ENCODE data around the gene FNTB.

Gene FNTB, protein sequence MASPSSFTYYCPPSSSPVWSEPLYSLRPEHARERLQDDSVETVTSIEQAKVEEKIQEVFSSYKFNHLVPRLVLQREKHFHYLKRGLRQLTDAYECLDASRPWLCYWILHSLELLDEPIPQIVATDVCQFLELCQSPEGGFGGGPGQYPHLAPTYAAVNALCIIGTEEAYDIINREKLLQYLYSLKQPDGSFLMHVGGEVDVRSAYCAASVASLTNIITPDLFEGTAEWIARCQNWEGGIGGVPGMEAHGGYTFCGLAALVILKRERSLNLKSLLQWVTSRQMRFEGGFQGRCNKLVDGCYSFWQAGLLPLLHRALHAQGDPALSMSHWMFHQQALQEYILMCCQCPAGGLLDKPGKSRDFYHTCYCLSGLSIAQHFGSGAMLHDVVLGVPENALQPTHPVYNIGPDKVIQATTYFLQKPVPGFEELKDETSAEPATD

DNA sequence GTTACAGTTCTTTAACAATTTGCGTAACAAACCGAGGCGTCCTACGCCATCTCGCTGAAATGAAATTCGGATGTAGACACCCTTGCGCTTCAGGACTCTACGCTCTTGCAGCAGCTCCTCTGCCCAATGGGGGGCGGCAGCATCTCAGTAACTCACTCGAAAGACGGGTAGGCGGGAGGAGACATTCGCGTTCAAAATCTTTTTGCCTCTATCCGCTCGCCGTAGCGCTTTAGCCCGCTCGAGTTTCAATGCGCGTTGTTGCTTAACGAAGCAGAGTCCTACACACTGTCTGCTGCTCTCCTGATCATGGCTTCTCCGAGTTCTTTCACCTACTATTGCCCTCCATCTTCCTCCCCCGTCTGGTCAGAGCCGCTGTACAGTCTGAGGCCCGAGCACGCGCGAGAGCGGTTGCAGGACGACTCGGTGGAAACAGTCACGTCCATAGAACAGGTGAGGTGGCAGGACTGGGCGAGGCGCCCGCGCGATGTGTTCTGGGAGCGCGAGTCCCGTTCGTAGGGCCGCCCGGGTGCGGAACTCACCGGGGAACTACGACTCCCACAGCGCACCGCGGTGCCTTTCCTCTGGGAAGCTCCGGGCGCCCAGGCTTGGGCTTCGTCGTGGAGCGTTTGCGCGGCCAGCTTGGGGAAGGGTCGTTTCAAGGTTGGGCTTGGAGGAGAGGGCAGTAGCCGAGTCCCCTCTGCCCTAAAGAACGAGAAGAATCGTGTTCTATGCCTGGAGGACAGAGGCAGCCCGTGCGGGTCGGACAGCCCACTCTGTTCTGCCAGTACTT lies at the start of gene FNTB:
Gene FNTB, plus strand, starts transcription at position 248 of the 790 bp plus-strand sequence. Its CDS starts 59 bp downstream, at position 307.
- Histone ChIP-seq H3K27me3 (no peaks in the 10 kb centered on the region), H3K9me3 (no peaks in the 10 kb centered on the region), H3K27ac (peak within 1 kb of the TSS; percentile 88), H3K4me1 (ENCODE audit: control insufficient read depth in 1 of 2, insufficient read depth in 1 of 2, low read depth in 1 of 2, low read length in 1 of 2) (peaks cover 47 to 51% of the 10 kb centered on the region in 2 experiments), H3K4me3 (ENCODE audit: low read depth in 1 of 2, low read length in 1 of 2) (peak within 1 kb of the TSS; percentile 94 to 95), H3K36me3 (no peaks in the 10 kb centered on the region)
- TF ChIP-seq, protein P1, sequence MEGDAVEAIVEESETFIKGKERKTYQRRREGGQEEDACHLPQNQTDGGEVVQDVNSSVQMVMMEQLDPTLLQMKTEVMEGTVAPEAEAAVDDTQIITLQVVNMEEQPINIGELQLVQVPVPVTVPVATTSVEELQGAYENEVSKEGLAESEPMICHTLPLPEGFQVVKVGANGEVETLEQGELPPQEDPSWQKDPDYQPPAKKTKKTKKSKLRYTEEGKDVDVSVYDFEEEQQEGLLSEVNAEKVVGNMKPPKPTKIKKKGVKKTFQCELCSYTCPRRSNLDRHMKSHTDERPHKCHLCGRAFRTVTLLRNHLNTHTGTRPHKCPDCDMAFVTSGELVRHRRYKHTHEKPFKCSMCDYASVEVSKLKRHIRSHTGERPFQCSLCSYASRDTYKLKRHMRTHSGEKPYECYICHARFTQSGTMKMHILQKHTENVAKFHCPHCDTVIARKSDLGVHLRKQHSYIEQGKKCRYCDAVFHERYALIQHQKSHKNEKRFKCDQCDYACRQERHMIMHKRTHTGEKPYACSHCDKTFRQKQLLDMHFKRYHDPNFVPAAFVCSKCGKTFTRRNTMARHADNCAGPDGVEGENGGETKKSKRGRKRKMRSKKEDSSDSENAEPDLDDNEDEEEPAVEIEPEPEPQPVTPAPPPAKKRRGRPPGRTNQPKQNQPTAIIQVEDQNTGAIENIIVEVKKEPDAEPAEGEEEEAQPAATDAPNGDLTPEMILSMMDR (IDR thresholded peaks at IDR 0.05): peak; percentile 92

DNA sequence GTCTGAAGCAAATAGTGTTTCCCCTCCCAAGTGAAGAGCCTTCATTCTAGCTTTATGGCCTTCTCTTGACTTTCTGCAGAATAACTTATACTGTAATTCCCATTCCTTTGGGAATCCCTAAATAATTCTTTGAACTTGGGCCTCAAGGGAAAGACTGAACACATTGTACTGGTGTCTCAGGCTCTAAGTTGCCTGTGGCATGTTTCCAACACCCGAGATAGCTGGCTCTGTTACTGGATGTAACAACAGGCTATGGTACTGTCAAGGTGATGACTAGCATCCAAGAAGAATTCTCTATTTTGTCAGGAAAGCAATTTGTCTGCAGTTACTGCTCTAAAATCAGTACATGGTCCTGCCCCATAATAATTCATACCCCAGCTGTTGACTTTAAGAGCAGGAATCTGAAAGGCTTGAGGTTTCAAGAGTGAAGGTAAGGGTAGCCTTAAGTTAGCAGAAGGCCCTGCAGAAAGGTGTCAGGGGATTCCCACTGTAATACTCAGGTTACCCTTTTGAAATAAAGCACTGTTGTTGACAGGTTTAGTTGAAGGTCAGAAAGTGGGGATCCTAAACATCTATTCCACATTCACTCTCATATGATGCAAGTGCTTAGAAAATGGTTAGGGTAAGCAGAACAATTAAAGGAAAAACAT lies 49.4 kb upstream of the FNTB start:
- H3K4me1 ChIP-seq (ENCODE audit: control insufficient read depth in 1 of 2, insufficient read depth in 1 of 2, low read depth in 1 of 2, low read length in 1 of 2): peaks cover 0 to 10% of the 10 kb centered on the region in 2 experiments
- H3K27ac ChIP-seq: no peak overlapping the region
- no peaks in the 10 kb centered on the region for H3K27me3 ChIP-seq
- H3K36me3 ChIP-seq: peaks cover 79% of the 10 kb centered on the region
- no peak overlapping the region for H3K4me3 ChIP-seq (ENCODE audit: low read depth in 1 of 2, low read length in 1 of 2)
- TF ChIP-seq, protein P1 (IDR thresholded peaks at IDR 0.05): no peak
- no peaks in the 10 kb centered on the region for H3K9me3 ChIP-seq

DNA sequence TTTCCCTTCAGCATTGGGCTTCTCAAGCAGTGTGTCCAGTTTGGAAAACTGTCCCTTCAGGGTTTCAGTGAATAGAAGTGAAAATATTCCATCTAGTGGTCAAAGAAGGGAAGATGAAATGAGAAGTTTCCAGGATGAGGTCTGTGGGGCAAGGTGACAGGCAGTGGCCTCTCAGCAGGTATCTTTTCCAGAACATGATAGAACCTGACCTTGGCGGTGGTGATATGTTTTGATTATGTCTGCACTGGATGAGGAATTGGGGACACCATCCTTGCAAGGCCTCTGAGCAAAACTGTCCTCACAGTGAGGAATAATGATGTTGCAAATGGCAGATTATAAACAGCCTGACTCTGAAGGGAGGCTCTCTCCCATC lies 48.9 kb upstream of the FNTB start:
- H3K4me3 ChIP-seq (ENCODE audit: low read depth in 1 of 2, low read length in 1 of 2): no peak overlapping the region
- H3K4me1 ChIP-seq (ENCODE audit: control insufficient read depth in 1 of 2, insufficient read depth in 1 of 2, low read depth in 1 of 2, low read length in 1 of 2): peaks cover 0 to 10% of the 10 kb centered on the region in 2 experiments
- peaks cover 76% of the 10 kb centered on the region for H3K36me3 ChIP-seq
- TF ChIP-seq, protein P1 (IDR thresholded peaks at IDR 0.05): no peak
- no peak overlapping the region for H3K27ac ChIP-seq
- H3K9me3 ChIP-seq: no peaks in the 10 kb centered on the region
- no peaks in the 10 kb centered on the region for H3K27me3 ChIP-seq

DNA sequence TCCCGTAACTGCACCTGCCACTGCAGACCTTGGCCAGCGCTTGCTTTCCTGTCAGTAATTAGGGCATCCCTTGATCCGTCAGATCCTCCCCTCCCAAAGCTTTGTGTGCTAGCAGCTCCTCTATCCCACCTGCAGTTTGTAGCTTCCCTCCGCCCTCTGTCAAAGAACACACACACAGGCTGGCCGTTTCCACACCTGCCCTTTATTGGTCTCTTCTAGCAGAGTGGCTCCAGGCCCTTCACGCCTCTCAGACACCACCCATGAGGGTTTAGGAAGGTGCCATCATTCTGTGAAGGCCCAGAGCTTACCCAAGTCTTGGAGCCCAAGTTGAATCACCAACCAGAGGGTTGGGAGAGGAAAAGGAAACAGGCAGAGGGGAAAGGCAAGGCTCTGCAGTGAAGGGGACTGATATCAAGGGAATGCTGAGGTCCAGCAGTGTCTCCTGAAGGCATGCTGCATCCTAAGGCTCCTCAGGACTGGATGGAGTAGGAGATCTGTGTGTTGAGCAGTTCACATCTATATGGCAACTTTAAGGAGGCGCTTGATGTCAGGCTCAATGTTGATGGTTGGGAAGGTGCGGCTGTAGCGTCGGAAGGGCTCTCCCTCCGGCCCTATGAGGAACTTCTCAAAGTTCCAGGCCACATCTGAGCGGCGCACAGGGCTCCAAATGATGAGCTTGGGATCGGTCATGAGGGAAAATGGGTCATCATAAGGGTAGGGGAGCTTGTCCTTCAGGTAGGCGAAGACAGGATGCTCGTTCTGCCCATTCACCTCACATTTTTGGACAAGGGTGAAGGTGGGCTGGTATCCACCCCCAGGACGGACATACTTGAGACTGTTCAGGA lies 47.5 kb upstream of the FNTB start:
- Histone ChIP-seq H3K4me1 (ENCODE audit: control insufficient read depth in 1 of 2, insufficient read depth in 1 of 2, low read depth in 1 of 2, low read length in 1 of 2) (peaks cover 11 to 23% of the 10 kb centered on the region in 2 experiments), H3K27ac (no peak overlapping the region)

More for the DNA sequence above, 47.5 kb upstream of the FNTB start:
- Histone ChIP-seq H3K27me3 (no peaks in the 10 kb centered on the region), H3K9me3 (no peaks in the 10 kb centered on the region), H3K4me3 (ENCODE audit: low read depth in 1 of 2, low read length in 1 of 2) (no peak overlapping the region), H3K36me3 (peaks cover 62% of the 10 kb centered on the region)
- TF ChIP-seq, protein P1 (IDR thresholded peaks at IDR 0.05): no peak
